Upper lobe of left lung (tissue), 4 donors: ENCODE results near the gene CACNA2D4.

Experiments used
- EP300 ChIP-seq, 4 donors: sonication (generic); formaldehyde crosslinking; IDR thresholded peaks; one replicate each; pipeline ENCODE4 v1.5.1; 2017; ENCODE audit warnings: antibody characterized with exemption in 4 of 4, control low read depth in 2 of 4
- POLR2A ChIP-seq, 4 donors: fragments of 450-650 bp; IDR thresholded peaks; one replicate each; pipeline ENCODE4 v1.5.1; 2016 to 2017; ENCODE audit warnings: antibody characterized with exemption in 4 of 4, mild to moderate bottlenecking in 2 of 4
- TF ChIP-seq, protein P1 (sequence below), 6 experiments: fragments of 450-650 bp in 4 of 6; fragments of 200-600 bp in 2 of 6; sonication (generic) in 2 of 6; IDR thresholded peaks; one replicate each; pipeline ENCODE4 v1.5.1; 2016 to 2019; ENCODE audit warnings: antibody characterized with exemption in 6 of 6

DNA sequence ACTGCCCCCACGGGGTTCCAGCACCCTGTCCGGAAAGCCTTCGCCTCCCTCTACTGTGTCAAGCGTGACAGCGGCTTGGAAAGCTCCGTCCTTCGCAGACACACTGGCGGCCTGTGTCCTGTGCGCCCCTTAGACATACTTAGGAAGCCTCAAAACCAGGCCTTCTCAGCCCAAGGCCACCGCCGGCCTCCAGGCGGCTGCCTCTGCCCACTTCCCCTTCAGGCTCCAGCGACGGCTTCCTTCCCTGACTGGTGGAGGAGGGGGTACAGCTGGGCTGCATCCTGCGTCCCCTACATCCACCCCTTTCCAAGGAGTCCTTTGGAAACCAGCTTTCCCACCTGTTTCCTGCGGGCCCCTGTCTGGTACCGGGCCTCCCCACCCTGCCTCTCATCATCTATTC, 2.5 kb upstream of the CACNA2D4 start:
- TF ChIP-seq, protein P1, sequence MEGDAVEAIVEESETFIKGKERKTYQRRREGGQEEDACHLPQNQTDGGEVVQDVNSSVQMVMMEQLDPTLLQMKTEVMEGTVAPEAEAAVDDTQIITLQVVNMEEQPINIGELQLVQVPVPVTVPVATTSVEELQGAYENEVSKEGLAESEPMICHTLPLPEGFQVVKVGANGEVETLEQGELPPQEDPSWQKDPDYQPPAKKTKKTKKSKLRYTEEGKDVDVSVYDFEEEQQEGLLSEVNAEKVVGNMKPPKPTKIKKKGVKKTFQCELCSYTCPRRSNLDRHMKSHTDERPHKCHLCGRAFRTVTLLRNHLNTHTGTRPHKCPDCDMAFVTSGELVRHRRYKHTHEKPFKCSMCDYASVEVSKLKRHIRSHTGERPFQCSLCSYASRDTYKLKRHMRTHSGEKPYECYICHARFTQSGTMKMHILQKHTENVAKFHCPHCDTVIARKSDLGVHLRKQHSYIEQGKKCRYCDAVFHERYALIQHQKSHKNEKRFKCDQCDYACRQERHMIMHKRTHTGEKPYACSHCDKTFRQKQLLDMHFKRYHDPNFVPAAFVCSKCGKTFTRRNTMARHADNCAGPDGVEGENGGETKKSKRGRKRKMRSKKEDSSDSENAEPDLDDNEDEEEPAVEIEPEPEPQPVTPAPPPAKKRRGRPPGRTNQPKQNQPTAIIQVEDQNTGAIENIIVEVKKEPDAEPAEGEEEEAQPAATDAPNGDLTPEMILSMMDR (IDR thresholded peaks at IDR 0.05), result no peak
- TF ChIP-seq POLR2A (IDR thresholded peaks at IDR 0.05) (no peak), EP300 (IDR thresholded peaks at IDR 0.05) (no peak)
